LHCN-M2 (cell line): Measurements from ENCODE around the gene GLUD2. TPM values are rescaled to one million over a fixed set of nuclear protein-coding genes. Genes with fewer than 3 reads are reported as not detected.

Experiments
- total RNA-seq: library from RNA; depleted of rRNA; stranded (reverse); fragments of >200 nt; gene quantifications from 2 replicates; pipeline ENCODE4 v1.2.3, GENCODE V29; 2014; rRNA removed

GLUD2 gene
- total RNA-seq, 1 experiment from 2014 or later: 0.34 TPM

Other genes with a start within 250 kb of the GLUD2 start
- gene CT47B1, start 171.7 kb upstream of the GLUD2 start, total RNA-seq: not detected in 2 replicates
- not detected in 2 replicates for gene CT47A11, start 110.5 kb upstream of the GLUD2 start, total RNA-seq
- not detected in 2 replicates for gene CT47A10, start 105.6 kb upstream of the GLUD2 start, total RNA-seq
- gene CT47A9, start 100.7 kb upstream of the GLUD2 start, total RNA-seq: not detected in 2 replicates
- not detected in 2 replicates for gene CT47A8, start 95.9 kb upstream of the GLUD2 start, total RNA-seq
- not detected in 2 replicates for gene CT47A7, start 91.0 kb upstream of the GLUD2 start, total RNA-seq
- not detected in 2 replicates for gene CT47A6, start 86.1 kb upstream of the GLUD2 start, total RNA-seq
- not detected in 2 replicates for gene CT47A5, start 81.3 kb upstream of the GLUD2 start, total RNA-seq
- not detected in 2 replicates for gene CT47A4, start 76.4 kb upstream of the GLUD2 start, total RNA-seq
- gene CT47A3, start 71.5 kb upstream of the GLUD2 start, total RNA-seq: not detected in 2 replicates
- not detected in 2 replicates for gene CT47A2, start 66.7 kb upstream of the GLUD2 start, total RNA-seq
- not detected in 2 replicates for gene CT47A1, start 61.9 kb upstream of the GLUD2 start, total RNA-seq